NT2/D1 (cell line): Measurements from ENCODE around the gene KITLG.

Experiments used
- YY1 ChIP-seq: IDR thresholded peaks from 2 replicates; pipeline ENCODE4 v1.6.1; 2011; ENCODE audit not compliant: insufficient read length, insufficient read depth
- ZNF274 ChIP-seq: IDR thresholded peaks from 2 replicates; pipeline ENCODE4 v1.6.1; 2011; ENCODE audit warnings: mild to moderate bottlenecking, low read depth, low read length

GRCh38 chr12:88538697-88539096, 41.6 kb downstream of the KITLG start:
- no peak for TF ChIP-seq YY1
- no peak for TF ChIP-seq ZNF274
